C4-2B (cell line): ENCODE results near the gene HMG20A.

Experiments
- ZFX ChIP-seq: fragments of 450-650 bp; IDR thresholded peaks from 2 replicates; pipeline ENCODE4 v1.6.1; 2017
- TF ChIP-seq, protein P1 (sequence below): fragments of 450-650 bp; conservative IDR thresholded peaks from 2 replicates; pipeline ENCODE4 v1.5.1; 2017; ENCODE audit warnings: mild to moderate bottlenecking

DNA sequence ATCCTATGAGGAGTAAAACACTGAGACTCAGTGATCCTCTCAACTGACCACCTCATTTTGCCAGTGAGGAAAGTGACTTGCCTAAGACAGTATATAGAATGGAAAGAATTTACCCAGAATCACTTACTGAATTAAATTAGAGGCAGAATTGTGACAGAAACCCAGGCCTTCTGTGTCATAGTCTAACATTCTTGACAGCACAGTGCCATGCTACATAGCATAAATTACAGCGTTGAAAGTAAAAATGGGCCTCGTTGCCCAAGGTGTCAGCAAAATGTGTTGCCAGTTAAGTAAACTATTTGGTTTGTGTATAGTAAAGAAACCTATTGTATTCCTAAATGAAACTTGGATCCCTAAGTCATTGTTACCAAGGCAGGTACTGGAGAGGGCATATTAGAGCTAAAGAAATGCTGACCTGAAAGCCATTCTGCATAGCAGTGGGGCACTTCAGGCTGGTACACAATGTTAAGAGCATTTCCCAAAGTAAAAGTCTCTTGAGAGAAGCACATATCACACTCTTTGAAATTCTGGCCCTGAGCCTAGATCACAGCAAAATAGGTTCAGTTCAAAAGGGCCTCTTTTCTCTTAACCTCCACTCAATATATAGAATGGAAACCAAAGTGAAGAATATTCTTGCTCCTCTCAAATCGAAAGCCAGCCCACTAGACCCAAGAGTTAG is 53.8 kb downstream of the HMG20A start:
- TF ChIP-seq, protein P1, sequence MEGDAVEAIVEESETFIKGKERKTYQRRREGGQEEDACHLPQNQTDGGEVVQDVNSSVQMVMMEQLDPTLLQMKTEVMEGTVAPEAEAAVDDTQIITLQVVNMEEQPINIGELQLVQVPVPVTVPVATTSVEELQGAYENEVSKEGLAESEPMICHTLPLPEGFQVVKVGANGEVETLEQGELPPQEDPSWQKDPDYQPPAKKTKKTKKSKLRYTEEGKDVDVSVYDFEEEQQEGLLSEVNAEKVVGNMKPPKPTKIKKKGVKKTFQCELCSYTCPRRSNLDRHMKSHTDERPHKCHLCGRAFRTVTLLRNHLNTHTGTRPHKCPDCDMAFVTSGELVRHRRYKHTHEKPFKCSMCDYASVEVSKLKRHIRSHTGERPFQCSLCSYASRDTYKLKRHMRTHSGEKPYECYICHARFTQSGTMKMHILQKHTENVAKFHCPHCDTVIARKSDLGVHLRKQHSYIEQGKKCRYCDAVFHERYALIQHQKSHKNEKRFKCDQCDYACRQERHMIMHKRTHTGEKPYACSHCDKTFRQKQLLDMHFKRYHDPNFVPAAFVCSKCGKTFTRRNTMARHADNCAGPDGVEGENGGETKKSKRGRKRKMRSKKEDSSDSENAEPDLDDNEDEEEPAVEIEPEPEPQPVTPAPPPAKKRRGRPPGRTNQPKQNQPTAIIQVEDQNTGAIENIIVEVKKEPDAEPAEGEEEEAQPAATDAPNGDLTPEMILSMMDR = no peak
- no peak for TF ChIP-seq ZFX
